CD4-positive, alpha-beta T cell treated with Interleukin-6 for 4 hours (primary cell): Measurements from ENCODE around the gene FREM1.

Source experiments
- DNase-seq: peaks from one replicate; pipeline ENCODE4 v3.0.0-alpha.2; 2020; ENCODE audit warnings: mixed read lengths

Gene FREM1

GRCh38 chr9:14866200-14866749 is 44.0 kb downstream of the FREM1 start:
- no peak for DNase-seq

- DNase-seq = no peak
Observed at GRCh38 chr9:14864309-14864708, 45.9 kb downstream of the FREM1 start.

GRCh38 chr9:14863402-14863801 is 46.8 kb downstream of the FREM1 start:
- DNase-seq = no peak

- DNase-seq = no peak
Observed at GRCh38 chr9:14857449-14858305, 52.6 kb downstream of the FREM1 start.

- no peak for DNase-seq
Observed at GRCh38 chr9:14849851-14850250, 60.4 kb downstream of the FREM1 start.

GRCh38 chr9:14849296-14849695 is 60.9 kb downstream of the FREM1 start:
- DNase-seq = no peak

- DNase-seq = peak; percentile 41
Observed at GRCh38 chr9:14846871-14847311, 63.3 kb downstream of the FREM1 start.

- DNase-seq = no peak
Observed at GRCh38 chr9:14843163-14843562, 67.1 kb downstream of the FREM1 start.

- no peak for DNase-seq
Observed at GRCh38 chr9:14842269-14842668, 68.0 kb downstream of the FREM1 start.

GRCh38 chr9:14838701-14839100 is 71.5 kb downstream of the FREM1 start:
- DNase-seq = no peak

GRCh38 chr9:14836885-14837284 is 73.3 kb downstream of the FREM1 start:
- DNase-seq = no peak

GRCh38 chr9:14831661-14832060 is 78.6 kb downstream of the FREM1 start:
- no peak for DNase-seq

- DNase-seq = no peak
Observed at GRCh38 chr9:14831074-14831473, 79.2 kb downstream of the FREM1 start.

GRCh38 chr9:14830057-14830456 is 80.2 kb downstream of the FREM1 start:
- DNase-seq = no peak

- no peak for DNase-seq
Observed at GRCh38 chr9:14829204-14829603, 81.0 kb downstream of the FREM1 start.

- DNase-seq = no peak
Observed at GRCh38 chr9:14827805-14828204, 82.4 kb downstream of the FREM1 start.

- no peak for DNase-seq
Observed at GRCh38 chr9:14824481-14824880, 85.7 kb downstream of the FREM1 start.

- no peak for DNase-seq
Observed at GRCh38 chr9:14823800-14824199, 86.4 kb downstream of the FREM1 start.

- no peak for DNase-seq
Observed at GRCh38 chr9:14822666-14823065, 87.6 kb downstream of the FREM1 start.

- DNase-seq = no peak
Observed at GRCh38 chr9:14819183-14819582, 91.0 kb downstream of the FREM1 start.

GRCh38 chr9:14814249-14814628 is 96.0 kb downstream of the FREM1 start:
- DNase-seq = no peak

- no peak for DNase-seq
Observed at GRCh38 chr9:14813336-14814248, 96.6 kb downstream of the FREM1 start.

- no peak for DNase-seq
Observed at GRCh38 chr9:14812806-14813205, 97.4 kb downstream of the FREM1 start.

GRCh38 chr9:14811844-14812243 is 98.4 kb downstream of the FREM1 start:
- no peak for DNase-seq
